Measurements from ENCODE around the gene CFAP299. TPM values are rescaled to one million over a fixed set of nuclear protein-coding genes. Genes with fewer than 3 reads are reported as not detected.

CFAP299 gene
- total and polyA plus RNA-seq, 9 of the 15 experiments (the other 6 are each of a cell fraction or from before 2014, with no cell fraction given) = 0.09 to 3.0 (median 0.76) TPM

GRCh38 chr4:80507077-80507476 is 171.5 kb downstream of the CFAP299 start (continued):
- TF ChIP-seq MAZ (CRISPR knock-in tag; conservative IDR thresholded peaks at IDR 0.05 in 1 of 2, IDR thresholded peaks at IDR 0.05 in 1 of 2) (0 out of 4 replicates have a peak, but pooled peaks of 1 of the 2 experiments have one; percentile 29), ZNF316 (IDR thresholded peaks at IDR 0.05) (0 out of 2 replicates have a peak, but pooled peaks have one; percentile 11), SMARCA4 (IDR thresholded peaks at IDR 0.05) (peak; percentile 34; the same call in 1 of the 2 replicates), STAT5A (IDR thresholded peaks at IDR 0.05; ENCODE audit: borderline replicate concordance, low read length) (peak; percentile 59; the same call in 1 of the 2 replicates), TEAD4 (IDR thresholded peaks at IDR 0.05; ENCODE audit: low read length) (peak; percentile 95), TEAD4 (CRISPR knock-in tag; IDR thresholded peaks at IDR 0.05; ENCODE audit: borderline replicate concordance) (no peak), ZBED1 (IDR thresholded peaks at IDR 0.05) (no peak), ZNF354B (CRISPR knock-in tag; IDR thresholded peaks at IDR 0.05) (no peak), HMGN3 (IDR thresholded peaks at IDR 0.05; ENCODE audit: borderline replicate concordance, extremely low read depth, insufficient read length, low read depth, low read length) (no peak), ZNF589 (CRISPR knock-in tag; IDR thresholded peaks at IDR 0.05; ENCODE audit: low read depth) (no peak)
- TF ChIP-seq, protein P1, sequence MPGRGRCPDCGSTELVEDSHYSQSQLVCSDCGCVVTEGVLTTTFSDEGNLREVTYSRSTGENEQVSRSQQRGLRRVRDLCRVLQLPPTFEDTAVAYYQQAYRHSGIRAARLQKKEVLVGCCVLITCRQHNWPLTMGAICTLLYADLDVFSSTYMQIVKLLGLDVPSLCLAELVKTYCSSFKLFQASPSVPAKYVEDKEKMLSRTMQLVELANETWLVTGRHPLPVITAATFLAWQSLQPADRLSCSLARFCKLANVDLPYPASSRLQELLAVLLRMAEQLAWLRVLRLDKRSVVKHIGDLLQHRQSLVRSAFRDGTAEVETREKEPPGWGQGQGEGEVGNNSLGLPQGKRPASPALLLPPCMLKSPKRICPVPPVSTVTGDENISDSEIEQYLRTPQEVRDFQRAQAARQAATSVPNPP (IDR thresholded peaks at IDR 0.05; ENCODE audit: borderline replicate concordance, insufficient read depth, insufficient read length) = no peak

- no peaks in the 10 kb centered on the region for H3K79me2 ChIP-seq (ENCODE audit: control insufficient read depth, insufficient read depth, low read length)
- H3K9me3 ChIP-seq (replicated peaks; ENCODE audit: control insufficient read depth, insufficient read depth, low read depth, low read length) = no peaks in the 10 kb centered on the region
- POLR2A ChIA-PET = no interaction called here
- intact Hi-C loops (cut with micrococcal nuclease) (no loop called here), in situ Hi-C loops (cut with MboI) (no loop called here)
- 0% methylated on average over 1 of the region's 1 CpG for WGBS (ENCODE audit: insufficient coverage, low coverage, missing lambda C conversion rate)
- ATAC-seq (no peak), DNase-seq (ENCODE audit: extremely low read depth in 1 of 4, low spot score in 3 of 4) (no peak), FAIRE-seq (no peak)
- no peaks in the 10 kb centered on the region; a peak in 1 of 5 replicates for H3K4me1 ChIP-seq (replicated peaks in 1 of 2; ENCODE audit: control insufficient read depth in 2 of 2, insufficient read depth in 2 of 2, low read length in 2 of 2)
- H3K9me1 ChIP-seq (ENCODE audit: control insufficient read depth, insufficient read depth, low read length) = no peaks in the 10 kb centered on the region
- no peak overlapping the region for H3K9ac ChIP-seq (ENCODE audit: insufficient read depth in 1 of 2, low read depth in 2 of 2, low read length in 2 of 2)
- H3K4me3 ChIP-seq = no peak overlapping the region
- no TSS peak for BruUV-seq (replicated peaks)
- H2AFZ ChIP-seq (ENCODE audit: low read depth, low read length) = no peak overlapping the region
- CTCF ChIA-PET (ENCODE audit: low intra/inter-chr PET ratio) = no interaction called here
- peak; percentile 17; the same call in 1 of the 2 replicates for TF ChIP-seq FOSL1 (tag; conservative IDR thresholded peaks at IDR 0.05)
- no peak for TF ChIP-seq BRF1 (IDR thresholded peaks at IDR 0.05; ENCODE audit: borderline replicate concordance, extremely low read depth, insufficient read length)
- TF ChIP-seq ZNF165 (CRISPR knock-in tag; IDR thresholded peaks at IDR 0.05; ENCODE audit: borderline replicate concordance) = no peak
- TF ChIP-seq ZFP30 (CRISPR knock-in tag; IDR thresholded peaks at IDR 0.05; ENCODE audit: borderline replicate concordance) = no peak
- TF ChIP-seq SPI1 (IDR thresholded peaks at IDR 0.05; ENCODE audit: borderline replicate concordance, low read depth, low read length) = 0 out of 2 replicates have a peak, but pooled peaks have one; percentile 33
- no peak for TF ChIP-seq RUNX1 (IDR thresholded peaks at IDR 0.05; ENCODE audit: low read depth)
- H4K20me1 ChIP-seq (replicated peaks; ENCODE audit: control insufficient read depth, insufficient read depth, low read length) = no peaks in the 10 kb centered on the region; the same call in 1 of the 2 replicates
- H3K27me3 ChIP-seq (ENCODE audit: control insufficient read depth in 2 of 2, insufficient read depth in 2 of 2, low read length in 2 of 2) = no peaks in the 10 kb centered on the region; a peak in 1 of 5 replicates
- H3K4me2 ChIP-seq (ENCODE audit: insufficient read depth, low read length) = no peak overlapping the region
- H3K36me3 ChIP-seq (ENCODE audit: control insufficient read depth, insufficient read depth, low read length) = no peaks in the 10 kb centered on the region
- no peak overlapping the region for H3K27ac ChIP-seq (ENCODE audit: extremely low read depth, low read depth, low read length)
Observed at GRCh38 chr4:80507507-80507906, 172.0 kb downstream of the CFAP299 start.

All from K562 (cell line).